HAP-1 (cell line): Measurements from ENCODE around the gene PFKFB2.

Experiments used
- DNase-seq, 2 experiments: peaks; one replicate each; pipeline ENCODE4 v3.0.0-alpha.2; 2016 to 2020; ENCODE audit warnings: low spot score in 2 of 2
- H3K27me3 ChIP-seq: fragments of 250-450 bp; sonication (Bioruptor Pico); 2 replicates; pipeline ENCODE4 v1.5.1; 2020; ENCODE audit warnings: low read depth, mild to moderate bottlenecking, moderate library complexity
- H3K36me3 ChIP-seq: fragments of 250-450 bp; sonication (Bioruptor Pico); replicated peaks from 2 replicates; pipeline ENCODE4 v1.5.1; 2020; ENCODE audit warnings: mild to moderate bottlenecking
- H3K4me1 ChIP-seq: fragments of 250-450 bp; sonication (Bioruptor Pico); 2 replicates; pipeline ENCODE4 v1.5.1; 2020; ENCODE audit warnings: mild to moderate bottlenecking
- H3K4me3 ChIP-seq: fragments of 250-450 bp; sonication (Bioruptor Pico); 2 replicates; pipeline ENCODE4 v1.5.1; 2020; ENCODE audit warnings: mild to moderate bottlenecking, moderate library complexity
- H3K9me3 ChIP-seq: fragments of 250-450 bp; sonication (Bioruptor Pico); 2 replicates; pipeline ENCODE4 v1.5.1; 2020; ENCODE audit warnings: mild to moderate bottlenecking, moderate library complexity
- in situ Hi-C: fragments of 300-500 bp; cut with MboI; formaldehyde crosslinking; loops from 3 replicates; pipeline ENCODE4 v1.14.3; 2020; ENCODE audit warnings: low sequenced_read_pairs, inconsistent platforms, mixed read lengths

The PFKFB2 gene

DNA sequence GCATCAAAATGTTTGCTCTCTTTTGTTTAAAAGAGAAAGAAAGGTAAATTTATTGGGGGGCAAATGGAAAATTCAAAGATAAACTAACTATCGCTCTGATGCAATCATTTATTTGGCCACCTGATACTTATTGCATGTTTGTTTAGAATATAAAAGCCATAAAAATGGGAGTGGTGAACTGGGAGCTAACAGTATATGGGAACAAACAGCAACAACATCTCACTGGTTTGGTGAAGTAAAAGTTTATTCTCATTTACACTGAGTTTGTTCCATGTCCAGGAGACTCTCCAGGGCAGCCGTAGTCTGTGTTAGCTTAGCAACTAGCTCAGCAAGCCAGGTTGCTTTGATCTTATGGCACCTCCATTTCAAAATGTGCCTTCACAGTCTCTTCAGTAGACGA, 71.3 kb downstream of the PFKFB2 start:
- Histone ChIP-seq H3K36me3 (no peaks in the 10 kb centered on the region), H3K27me3 (no peaks in the 10 kb centered on the region), H3K9me3 (no peaks in the 10 kb centered on the region), H3K4me3 (no peak overlapping the region), H3K4me1 (no peaks in the 10 kb centered on the region)
- in situ Hi-C loops: no loop called here
- DNase-seq: no peak

DNA sequence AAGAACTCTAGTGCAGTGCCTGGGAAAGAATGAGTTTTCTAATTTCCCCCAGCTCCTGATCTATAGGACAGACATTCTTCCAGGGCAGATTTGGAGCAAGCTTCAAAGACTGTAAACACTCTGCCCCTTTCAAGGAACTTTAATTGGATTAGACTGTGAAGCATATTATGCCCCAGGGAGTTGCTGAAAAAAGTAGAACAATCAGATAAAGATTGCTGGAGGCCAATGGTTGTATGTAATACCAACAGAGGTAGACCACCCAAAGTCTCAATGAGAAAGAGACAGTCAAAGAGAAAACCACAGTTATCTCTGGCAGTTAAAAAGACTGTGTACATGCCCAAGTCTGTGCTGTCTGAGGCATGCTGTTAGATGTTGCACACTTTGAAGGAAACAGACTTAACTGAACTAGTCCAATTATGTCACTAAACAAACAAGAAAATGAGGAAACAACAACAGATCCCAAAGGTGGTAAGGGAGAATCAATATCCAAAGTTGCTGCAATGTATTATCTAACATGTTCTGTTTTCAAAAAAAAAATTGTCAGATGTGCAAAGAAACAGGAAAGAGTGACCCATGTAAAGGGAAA, 75.4 kb downstream of the PFKFB2 start:
- no peak for DNase-seq
- Histone ChIP-seq H3K27me3 (no peaks in the 10 kb centered on the region; the same call in 1 of the 2 replicates), H3K9me3 (no peaks in the 10 kb centered on the region), H3K36me3 (no peaks in the 10 kb centered on the region), H3K4me1 (no peaks in the 10 kb centered on the region), H3K4me3 (no peak overlapping the region)
- in situ Hi-C loops: no loop called here

DNA sequence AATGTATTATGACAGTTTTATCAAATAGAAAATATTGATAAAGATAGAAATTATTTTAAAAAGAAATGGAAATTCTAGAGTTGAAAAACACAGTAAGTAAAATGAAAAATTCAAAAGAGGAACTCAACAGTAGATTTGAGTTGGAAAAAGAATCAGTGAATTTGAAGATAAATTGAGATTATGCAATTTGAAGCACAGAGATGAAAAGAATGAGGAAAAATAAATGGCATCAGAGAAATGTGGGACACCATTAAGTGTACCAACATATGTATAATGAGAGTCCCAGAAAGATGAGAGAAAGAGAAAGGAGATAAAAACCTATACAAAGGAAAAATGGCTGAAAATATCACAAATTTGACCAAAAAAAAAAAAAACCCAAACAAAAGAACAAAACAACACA, 76.0 kb downstream of the PFKFB2 start:
- Histone ChIP-seq H3K9me3 (no peaks in the 10 kb centered on the region), H3K36me3 (no peaks in the 10 kb centered on the region), H3K4me1 (no peaks in the 10 kb centered on the region), H3K4me3 (no peak overlapping the region), H3K27me3 (no peaks in the 10 kb centered on the region; the same call in 1 of the 2 replicates)
- DNase-seq: no peak
- in situ Hi-C loops: no loop called here
